ENCODE measurements around the gene HSBP1. TPM values are rescaled to one million over a fixed set of nuclear protein-coding genes. Genes with fewer than 3 reads are reported as not detected.

HSBP1 gene
- total RNA-seq, 1 experiment from 2014 or later, result 163 TPM

- Histone ChIP-seq H3K36me3 (ENCODE audit: insufficient read depth, low read length, poor library complexity, severe bottlenecking) (no peaks in the 10 kb centered on the region), H3K4me3 (ENCODE audit: low read depth, low read length, poor library complexity, severe bottlenecking) (no peak overlapping the region), H3K27ac (ENCODE audit: low read depth, low read length, poor library complexity, severe bottlenecking) (no peak overlapping the region), H3K27me3 (replicated peaks; ENCODE audit: insufficient read depth, low read depth, low read length, poor library complexity) (peaks cover 56% of the 10 kb centered on the region), H3K4me1 (ENCODE audit: insufficient read depth, low read length, poor library complexity, severe bottlenecking) (no peaks in the 10 kb centered on the region), H3K9me3 (ENCODE audit: low read depth, low read length, poor library complexity, severe bottlenecking) (no peaks in the 10 kb centered on the region)
- no peak for DNase-seq (ENCODE audit: low spot score)
- ChIA-PET POLR2A (ENCODE audit: low non-redundant PET) (no interaction called here), CTCF (no interaction called here)
- intact Hi-C loops (cut with micrococcal nuclease; ENCODE audit: unreplicated experiment), result no loop called here
- TF ChIP-seq EZH2 (IDR thresholded peaks at IDR 0.05; ENCODE audit: borderline replicate concordance, low read depth, low read length, poor library complexity, severe bottlenecking) (no peak), CTCF (conservative IDR thresholded peaks at IDR 0.05; ENCODE audit: low read depth, low read length) (no peak)
- no TSS peak for BruUV-seq (replicated peaks)
These were observed 10.8 kb upstream of the HSBP1 start for GRCh38 chr16:83797013-83797412.

- no peak overlapping the region for H3K27ac ChIP-seq (ENCODE audit: low read depth, low read length, poor library complexity, severe bottlenecking)
- no peak for DNase-seq (ENCODE audit: low spot score)
- no peak overlapping the region for H3K4me3 ChIP-seq (ENCODE audit: low read depth, low read length, poor library complexity, severe bottlenecking)
- no TSS peak for BruUV-seq (replicated peaks)
- ChIA-PET CTCF (no interaction called here), POLR2A (ENCODE audit: low non-redundant PET) (no interaction called here)
- no peaks in the 10 kb centered on the region for H3K9me3 ChIP-seq (ENCODE audit: low read depth, low read length, poor library complexity, severe bottlenecking)
- TF ChIP-seq EZH2 (IDR thresholded peaks at IDR 0.05; ENCODE audit: borderline replicate concordance, low read depth, low read length, poor library complexity, severe bottlenecking) (no peak), CTCF (conservative IDR thresholded peaks at IDR 0.05; ENCODE audit: low read depth, low read length) (no peak)
- H3K36me3 ChIP-seq (ENCODE audit: insufficient read depth, low read length, poor library complexity, severe bottlenecking), result no peaks in the 10 kb centered on the region
- H3K27me3 ChIP-seq (replicated peaks; ENCODE audit: insufficient read depth, low read depth, low read length, poor library complexity), result peaks cover 65% of the 10 kb centered on the region
- H3K4me1 ChIP-seq (ENCODE audit: insufficient read depth, low read length, poor library complexity, severe bottlenecking), result no peaks in the 10 kb centered on the region
- intact Hi-C loops (cut with micrococcal nuclease; ENCODE audit: unreplicated experiment), result no loop called here
These were observed 8.4 kb upstream of the HSBP1 start for GRCh38 chr16:83799336-83799735.

GRCh38 chr16:83802135-83802534 is 5.6 kb upstream of the HSBP1 start:
- no peaks in the 10 kb centered on the region for H3K36me3 ChIP-seq (ENCODE audit: insufficient read depth, low read length, poor library complexity, severe bottlenecking)
- peak; percentile 11 for DNase-seq (ENCODE audit: low spot score)
- H3K4me3 ChIP-seq (ENCODE audit: low read depth, low read length, poor library complexity, severe bottlenecking), result peak overlapping the region; percentile 13
- no peaks in the 10 kb centered on the region for H3K9me3 ChIP-seq (ENCODE audit: low read depth, low read length, poor library complexity, severe bottlenecking)
- BruUV-seq (replicated peaks), result no TSS peak
- CTCF ChIA-PET, result no interaction called here
- intact Hi-C loops (cut with micrococcal nuclease; ENCODE audit: unreplicated experiment), result no loop called here
- POLR2A ChIA-PET (ENCODE audit: low non-redundant PET), result no interaction called here
- no peaks in the 10 kb centered on the region for H3K4me1 ChIP-seq (ENCODE audit: insufficient read depth, low read length, poor library complexity, severe bottlenecking)
- TF ChIP-seq CTCF (conservative IDR thresholded peaks at IDR 0.05; ENCODE audit: low read depth, low read length), result no peak
- no peak for TF ChIP-seq EZH2 (IDR thresholded peaks at IDR 0.05; ENCODE audit: borderline replicate concordance, low read depth, low read length, poor library complexity, severe bottlenecking)
- H3K27me3 ChIP-seq (replicated peaks; ENCODE audit: insufficient read depth, low read depth, low read length, poor library complexity), result peaks cover 41% of the 10 kb centered on the region
- H3K27ac ChIP-seq (ENCODE audit: low read depth, low read length, poor library complexity, severe bottlenecking), result no peak overlapping the region
